GM21825 (cell line): ENCODE data around the gene MATN3.

ENCODE experiments used
- ATAC-seq: cut with Tn5 transposase; IDR thresholded peaks from one replicate; pipeline ENCODE4 v1.9.1; 2021; ENCODE audit warnings: mild to moderate bottlenecking, moderate library complexity; ENCODE audit not compliant: unreplicated experiment

MATN3 gene

GRCh38 chr2:20037660-20038059, 25.2 kb upstream of the MATN3 start:
- ATAC-seq = no peak

- no peak for ATAC-seq
Measured at GRCh38 chr2:20035955-20036666, 23.6 kb upstream of the MATN3 start.

- no peak for ATAC-seq
Measured at GRCh38 chr2:20034821-20035220, 22.4 kb upstream of the MATN3 start.

GRCh38 chr2:20034218-20034617, 21.8 kb upstream of the MATN3 start:
- no peak for ATAC-seq

- no peak for ATAC-seq
Measured at GRCh38 chr2:20033322-20033721, 20.9 kb upstream of the MATN3 start.

GRCh38 chr2:20030224-20030623, 17.8 kb upstream of the MATN3 start:
- no peak for ATAC-seq

- no peak for ATAC-seq
Measured at GRCh38 chr2:20027705-20028434, 15.4 kb upstream of the MATN3 start.

GRCh38 chr2:20027260-20027677, 14.8 kb upstream of the MATN3 start:
- ATAC-seq = no peak

GRCh38 chr2:20025065-20025786, 12.8 kb upstream of the MATN3 start:
- no peak for ATAC-seq

GRCh38 chr2:20023688-20024087, 11.2 kb upstream of the MATN3 start:
- no peak for ATAC-seq

GRCh38 chr2:20021405-20022009, 9.0 kb upstream of the MATN3 start:
- ATAC-seq = no peak

- ATAC-seq = no peak
Measured at GRCh38 chr2:20019747-20020146, 7.3 kb upstream of the MATN3 start.

- no peak for ATAC-seq
Measured at GRCh38 chr2:20018601-20019152, 6.2 kb upstream of the MATN3 start.

GRCh38 chr2:20016346-20016745, 3.9 kb upstream of the MATN3 start:
- ATAC-seq = no peak

GRCh38 chr2:20015482-20016083, 3.1 kb upstream of the MATN3 start:
- ATAC-seq = no peak

- no peak for ATAC-seq
Measured at GRCh38 chr2:20013126-20013849, 820 bp upstream of the MATN3 start.

- ATAC-seq = no peak
Measured at GRCh38 chr2:20012032-20012281, 511 bp downstream of the MATN3 start.

GRCh38 chr2:20011276-20012031, 1.0 kb downstream of the MATN3 start:
- no peak for ATAC-seq

GRCh38 chr2:20008703-20009102, 3.8 kb downstream of the MATN3 start:
- ATAC-seq = no peak
